Activated CD8-positive, alpha-beta memory T cell treated with anti-CD3 and anti-CD28 coated beads, Interleukin-2, amount 50 U/mL, for 24 hours (primary cell): Measurements from ENCODE around the gene CGB5.
"Not testable (repeated sequence)": the region's sequence is repeated elsewhere in the genome, so short reads cannot be mapped to it uniquely, and the experiment has no call there.

Experiments used
- DNase-seq: peaks from one replicate; pipeline ENCODE4 v3.0.0-alpha.2; 2020; ENCODE audit errors: extremely low read depth

The CGB5 gene

GRCh38 chr19:49056902-49057596, 13.4 kb downstream of the CGB5 start:
- DNase-seq: not testable (repeated sequence)

- DNase-seq: no peak
Observed at GRCh38 chr19:49057636-49058234, 14.1 kb downstream of the CGB5 start, which contains the start of gene CGB7. TSS of gene CGB7 (minus strand) at chr19:49057749. CDS start at chr19:49055375, 2,374 bp downstream.

GRCh38 chr19:49058562-49058961, 14.9 kb downstream of the CGB5 start:
- no peak for DNase-seq

DNA sequence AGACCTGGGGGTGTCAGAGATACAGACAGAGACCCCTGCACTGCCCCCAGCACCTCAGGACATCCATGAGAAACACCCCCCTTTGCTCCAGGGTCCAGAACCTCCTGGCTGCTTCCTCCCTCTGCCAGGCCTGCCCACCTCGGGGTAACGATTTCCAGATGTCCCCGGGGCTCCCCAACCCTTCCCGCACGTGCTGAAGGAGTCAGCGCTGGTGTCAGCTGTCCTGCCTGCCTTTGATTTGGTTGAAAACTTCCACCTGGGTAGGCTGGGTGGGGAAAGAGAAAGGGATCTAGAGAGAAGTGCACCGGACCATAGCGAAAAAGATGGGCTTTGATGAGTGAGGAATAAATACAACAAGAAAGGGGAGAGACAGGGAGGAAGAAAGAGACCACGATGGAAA, 15.4 kb downstream of the CGB5 start:
- DNase-seq: no peak

DNA sequence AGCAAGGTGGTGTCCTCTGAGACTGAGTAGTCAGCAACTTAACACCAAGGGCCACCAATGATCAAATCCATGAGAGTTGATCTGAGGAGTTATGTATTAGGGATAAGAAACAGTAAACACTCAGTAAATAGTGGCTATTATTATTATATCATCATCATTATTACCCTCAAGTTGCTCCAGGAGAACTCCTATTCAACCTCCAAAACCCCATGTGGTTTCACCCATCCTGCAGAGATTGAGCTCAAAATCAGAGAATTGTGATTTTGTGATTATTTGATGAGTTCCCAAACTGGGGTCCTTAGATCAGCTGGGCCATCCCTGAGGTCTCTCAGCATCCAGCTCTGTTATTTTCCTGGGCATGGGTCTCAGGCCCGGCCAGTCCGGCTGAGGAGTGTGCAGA, 17.4 kb downstream of the CGB5 start:
- DNase-seq: no peak

DNA sequence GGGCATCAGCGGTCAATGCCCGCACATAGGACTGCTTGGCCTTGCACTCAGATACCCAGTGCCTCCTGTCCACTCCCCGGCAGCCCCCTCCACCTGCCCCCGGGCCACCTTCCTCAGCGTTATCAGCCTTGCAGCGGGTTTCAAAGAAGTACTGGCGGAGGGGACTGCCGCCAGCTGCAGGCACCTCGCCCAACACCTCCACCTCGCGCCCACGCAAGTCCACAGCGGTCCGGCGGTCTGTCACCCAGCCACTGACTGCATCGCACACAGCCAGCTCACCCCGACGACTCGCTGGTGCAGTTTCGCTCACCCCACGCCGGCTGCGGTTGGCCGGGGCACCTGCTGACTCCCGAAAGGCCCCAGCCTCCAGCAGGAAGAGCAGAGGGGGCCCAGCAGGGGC, 17.8 kb downstream of the CGB5 start:
- no peak for DNase-seq

- DNase-seq: no peak
Observed at GRCh38 chr19:49064029-49064629, 20.5 kb downstream of the CGB5 start.

DNA sequence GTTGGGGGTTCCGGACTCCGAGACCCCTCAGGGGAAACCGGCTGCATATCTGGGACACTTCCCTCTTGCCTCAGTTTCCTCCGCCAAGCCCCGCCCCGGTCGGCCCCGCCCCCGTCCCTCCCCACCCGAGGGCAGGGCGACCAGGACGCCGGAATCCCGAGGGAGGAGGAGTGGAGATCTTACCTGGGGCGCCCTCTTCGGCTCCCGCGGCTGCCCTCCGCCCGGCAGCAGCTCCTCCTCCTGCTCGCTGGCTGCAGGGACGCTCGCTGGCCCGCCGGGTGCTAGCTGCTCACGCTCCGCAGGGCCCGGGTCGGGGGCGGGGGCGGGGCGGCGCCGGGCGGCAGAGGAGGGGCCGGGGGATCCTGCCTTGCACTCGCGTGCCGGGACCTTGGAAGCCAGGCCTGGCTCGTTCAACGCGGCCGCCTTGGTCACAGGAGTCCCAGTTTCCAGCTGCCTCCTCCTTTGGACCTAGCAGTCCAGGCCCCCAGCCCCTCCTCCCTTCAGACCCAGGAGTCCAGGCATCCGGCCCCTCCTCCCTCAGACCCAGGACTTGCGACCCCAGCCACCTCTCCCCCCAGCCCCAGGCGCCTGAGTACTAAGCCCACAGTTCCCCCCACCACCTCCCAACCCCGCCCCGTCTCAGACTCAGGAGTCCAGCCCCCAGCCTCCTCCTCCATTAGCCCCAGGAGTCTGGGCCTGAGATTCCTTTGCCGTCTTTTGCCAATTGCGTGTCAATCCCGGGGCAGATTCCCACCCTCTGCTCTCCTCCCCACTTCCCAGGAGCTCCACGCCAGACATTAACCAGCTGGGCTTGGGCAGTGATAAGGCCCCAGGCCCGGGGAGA, 21.3 kb downstream of the CGB5 start, which contains the start of gene NTF4:
Gene NTF4, minus strand, starts transcription at position 51 of the 844 bp plus-strand sequence. CDS start 2,821 bp downstream, outside the sequence.
- DNase-seq: no peak

- DNase-seq: no peak
Observed at GRCh38 chr19:49065905-49066512, 22.4 kb downstream of the CGB5 start.

DNA sequence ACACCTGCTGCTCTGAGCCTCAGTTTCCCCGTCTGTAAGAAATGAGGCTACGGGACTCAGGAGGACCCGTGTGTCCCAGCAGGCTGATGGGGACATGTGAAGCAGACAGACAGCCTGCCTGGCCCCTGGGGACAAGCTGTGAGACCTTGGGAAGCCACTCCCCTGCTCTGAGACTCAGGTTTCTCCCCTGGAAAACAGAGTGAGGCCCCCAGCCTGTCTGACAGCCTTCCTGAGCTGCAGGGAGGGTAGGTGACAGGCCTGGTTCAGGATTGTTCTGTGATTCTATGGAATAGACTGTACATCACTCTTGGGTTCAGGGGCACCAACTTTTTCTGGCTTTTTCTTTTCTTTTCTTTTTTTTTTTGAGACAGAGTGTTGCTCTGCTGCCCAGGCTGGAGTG, 23.9 kb downstream of the CGB5 start:
- no peak for DNase-seq

GRCh38 chr19:49069026-49069425, 25.4 kb downstream of the CGB5 start:
- DNase-seq: no peak

GRCh38 chr19:49070416-49070815, 26.8 kb downstream of the CGB5 start:
- no peak for DNase-seq

DNA sequence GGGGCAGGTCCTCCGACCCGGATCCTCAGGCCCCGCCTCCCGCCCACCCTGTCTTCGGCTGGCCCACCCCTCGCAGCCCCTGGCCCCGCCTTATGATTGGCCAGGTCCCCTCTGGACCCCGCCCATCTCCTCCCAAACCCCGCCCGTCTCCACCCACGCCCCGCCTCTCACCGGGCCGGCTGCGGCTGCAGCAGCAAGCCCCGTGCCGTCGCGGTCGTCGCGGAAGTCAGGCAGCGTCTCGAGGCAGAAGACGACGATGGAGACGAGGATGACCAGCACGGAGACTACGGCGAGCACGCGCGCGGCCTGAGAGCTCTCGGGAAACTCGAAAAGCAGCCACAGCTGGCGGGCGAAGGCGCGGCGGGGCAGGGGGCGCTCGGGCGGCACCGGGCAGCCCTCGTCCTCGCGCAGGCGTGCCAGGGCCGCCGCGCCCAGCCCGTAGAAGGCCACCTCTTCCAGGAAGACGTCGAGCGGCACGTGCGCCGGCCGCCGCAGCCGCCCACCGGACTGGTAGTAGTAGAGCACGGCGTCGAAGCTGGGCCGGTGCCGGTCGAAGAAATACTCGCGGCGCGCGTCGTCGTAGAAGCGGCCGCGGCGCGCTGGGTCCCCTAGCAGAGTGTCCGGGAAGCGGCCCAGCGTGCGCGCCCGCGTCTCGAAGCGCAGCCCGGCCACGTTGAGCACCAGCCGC, 28.4 kb downstream of the CGB5 start:
- no peak for DNase-seq

DNA sequence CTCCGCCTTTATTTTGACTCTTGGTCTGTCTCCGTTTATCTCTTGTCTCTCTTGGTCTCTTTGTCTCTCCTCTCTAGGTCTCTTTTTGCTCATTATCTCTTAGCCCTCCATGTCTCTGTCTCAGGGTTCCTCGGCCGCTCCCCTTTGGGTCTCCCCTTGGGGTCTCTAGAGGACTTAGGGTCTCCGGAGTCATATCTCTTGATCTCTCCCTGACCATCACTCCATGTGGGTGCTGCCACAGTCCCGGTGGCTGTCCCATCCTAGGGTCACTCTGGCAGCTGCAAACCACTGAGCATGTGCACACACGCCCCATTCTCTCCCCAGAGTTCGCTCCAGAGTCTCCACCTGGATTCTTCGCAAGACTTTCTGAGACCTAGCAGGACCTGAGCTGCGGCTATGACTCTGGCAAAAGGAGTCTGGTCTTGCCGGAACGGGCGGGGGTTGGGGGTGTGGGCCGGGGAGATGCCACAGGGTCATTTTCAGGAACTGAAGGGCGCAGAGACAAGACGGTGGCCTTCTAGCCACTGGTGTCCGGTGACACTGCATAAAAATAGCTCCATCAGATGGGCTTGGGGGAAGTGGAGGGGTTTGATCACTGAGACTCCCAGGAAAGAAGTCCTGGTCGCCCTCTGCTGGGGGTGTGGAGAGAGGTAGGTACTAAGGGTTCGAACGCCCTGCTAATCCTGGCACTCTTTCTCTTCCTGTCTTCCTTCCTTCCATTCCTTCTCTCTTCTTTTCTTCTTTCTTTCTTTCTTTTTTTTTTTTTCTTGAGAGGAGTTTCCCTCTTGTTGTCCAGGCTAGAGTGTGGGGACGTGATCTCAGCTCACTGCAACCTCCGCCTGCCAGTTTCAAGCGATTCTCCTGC, 30.1 kb downstream of the CGB5 start:
- no peak for DNase-seq

- not testable (repeated sequence) for DNase-seq
Observed at GRCh38 chr19:49074869-49075268, 31.2 kb downstream of the CGB5 start.

GRCh38 chr19:49080392-49080791, 36.7 kb downstream of the CGB5 start:
- no peak for DNase-seq

- DNase-seq: no peak
Observed at GRCh38 chr19:49081273-49081672, 37.6 kb downstream of the CGB5 start.

DNA sequence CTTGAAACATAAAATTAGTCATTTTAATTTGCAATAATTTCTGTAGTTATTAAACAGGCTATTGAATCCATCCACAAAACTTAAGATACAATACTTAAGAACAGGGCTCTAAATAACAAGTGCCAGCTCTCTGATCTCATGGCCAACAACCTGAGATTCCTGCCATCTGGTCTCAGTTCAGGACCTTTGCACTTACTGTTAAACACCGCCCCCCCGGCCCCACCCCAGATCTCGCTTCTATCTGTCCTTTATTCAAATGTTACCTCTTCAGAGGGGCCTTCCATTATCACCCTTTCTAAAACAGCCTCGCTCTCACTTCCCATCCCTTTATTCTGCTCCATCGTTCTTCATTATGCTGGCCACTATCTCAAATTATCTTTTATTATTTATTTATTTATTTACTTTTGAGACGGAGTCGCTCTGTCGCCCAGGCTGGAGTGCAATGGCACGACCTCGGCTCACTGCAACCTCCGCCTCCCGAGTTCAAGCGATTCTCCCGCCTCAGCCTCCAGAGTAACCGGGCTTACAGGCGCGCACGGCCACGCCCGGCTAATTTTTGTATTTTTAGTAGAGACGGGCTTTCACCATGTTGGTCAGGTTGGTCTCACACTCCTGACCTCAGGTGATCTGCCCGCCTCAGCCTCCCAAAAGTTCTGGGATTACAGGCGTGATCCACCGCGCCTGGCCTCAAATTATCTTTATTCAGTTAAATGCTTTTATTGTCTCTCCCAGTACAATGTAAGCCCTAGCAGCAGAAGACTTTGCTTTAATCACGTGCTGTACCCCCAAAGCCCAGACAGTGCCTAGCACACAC, 40.8 kb downstream of the CGB5 start:
- DNase-seq: no peak
